Suprapubic skin (tissue), 4 donors: ENCODE results near the gene SLC25A25.

Source experiments
- CTCF ChIP-seq, 2 donors: fragments of 200-600 bp in 1 of 2; fragments of 450-650 bp in 1 of 2; sonication (generic) in 1 of 2; IDR thresholded peaks; one replicate each; pipeline ENCODE4 v1.5.1; 2016 to 2019; ENCODE audit warnings: antibody characterized with exemption in 2 of 2, mild to moderate bottlenecking in 1 of 2, moderate library complexity in 1 of 2
- EP300 ChIP-seq: sonication (generic); formaldehyde crosslinking; IDR thresholded peaks from one replicate; pipeline ENCODE4 v1.6.1; 2017; ENCODE audit warnings: antibody characterized with exemption
- POLR2A ChIP-seq, 2 donors: fragments of 450-650 bp; IDR thresholded peaks; one replicate each; pipeline ENCODE4 v1.6.1; 2017; ENCODE audit warnings: antibody characterized with exemption in 2 of 2, mild to moderate bottlenecking in 2 of 2, moderate library complexity in 2 of 2
- POLR2AphosphoS5 ChIP-seq, 3 donors: sonication (generic); formaldehyde crosslinking; IDR thresholded peaks; one replicate each; pipeline ENCODE4 v1.6.1; 2017; ENCODE audit warnings: antibody characterized with exemption in 3 of 3

- TF ChIP-seq CTCF (IDR thresholded peaks at IDR 0.05) (no peak), POLR2A (IDR thresholded peaks at IDR 0.05) (peak in 1 of 2 donors; percentile 57), POLR2AphosphoS5 (IDR thresholded peaks at IDR 0.05) (peak in 2 of 3 donors; percentile 21 to 90), EP300 (no peak)
These were observed 26.3 kb downstream of the SLC25A25 start for GRCh38 chr9:128094166-128094949.
